Spinal cord (tissue), 10 donors: ENCODE data around the gene NMRAL1. TPM values are rescaled to one million over a fixed set of nuclear protein-coding genes. Genes with fewer than 3 reads are reported as not detected.

Experiments used
- DNase-seq, 6 donors: peaks; one replicate each; pipeline versions ENCODE4 v3.0.0 to v3.0.0-alpha.2; 2013 to 2015; ENCODE audit warnings: low spot score in 6 of 6, low read depth in 4 of 6
- H3K27ac ChIP-seq: one replicate; pipeline ENCODE4 v1.5.1; 2013; ENCODE audit warnings: low read depth, low read length, control low read depth
- H3K27me3 ChIP-seq: one replicate; pipeline ENCODE4 v1.6.1; 2013; ENCODE audit warnings: low read length; ENCODE audit not compliant: control insufficient read depth, insufficient read depth
- H3K36me3 ChIP-seq: one replicate; pipeline ENCODE4 v1.6.1; 2013; ENCODE audit warnings: low read length; ENCODE audit not compliant: control insufficient read depth, insufficient read depth
- H3K4me1 ChIP-seq: one replicate; pipeline ENCODE4 v1.6.1; 2013; ENCODE audit warnings: low read length; ENCODE audit not compliant: control insufficient read depth, insufficient read depth
- H3K4me3 ChIP-seq: one replicate; pipeline ENCODE4 v1.5.1; 2013; ENCODE audit warnings: low read depth, low read length, control low read depth
- H3K9me3 ChIP-seq: one replicate; pipeline ENCODE4 v1.6.1; 2013; ENCODE audit warnings: low read length; ENCODE audit not compliant: control insufficient read depth, insufficient read depth
- whole genome bisulfite sequencing: methylation state at CpG from one replicate; pipeline ENCODE4 v1.1.5; 2013; ENCODE audit warnings: missing lambda C conversion rate; ENCODE audit not compliant: insufficient coverage; 5-methylcytosine and 5-hydroxymethylcytosine counted together
- long read RNA-seq, 4 donors: transcript quantifications; one replicate each; lab custom pipeline, GENCODE V29; 2026
- polyA plus RNA-seq, 2 donors: library from polyadenylated mRNA; unstranded; fragments of 120-200 nt; gene quantifications; one replicate each; pipeline ENCODE4 v1.2.1, GENCODE V29; 2013; ENCODE audit not compliant: insufficient read length in 2 of 2
- total RNA-seq, 2 donors: library from RNA; depleted of rRNA in 1 of 2; stranded (reverse); fragments of 120-200 nt in 1 of 2; fragments of >200 nt in 1 of 2; gene quantifications; one replicate each; pipeline versions ENCODE4 v1.2.3 to v1.2.4, GENCODE V29; 2013 to 2014
- donor health status: healthy.

Gene NMRAL1
- total RNA-seq: 10 to 100 TPM; 28.6 to 60.8 TPM
- polyA plus RNA-seq: 10 to 100 TPM; 46.7 to 58.5 TPM
- long read RNA-seq, donor 1, transcript NMRAL1-201 (6 exons, 1,376 nt): major isoform, 8 of 239 reads
- long read RNA-seq, donor 1, transcript NMRAL1-202 (6 exons, 1,233 nt): major isoform, 8 of 239 reads
- long read RNA-seq, donor 1, partial matches to known transcripts: 126 of 239 reads
- long read RNA-seq, donor 1, other reads (novel, unspliced or antisense): 91 of 239 reads
- long read RNA-seq, donor 2, partial matches to known transcripts: 34 of 54 reads
- long read RNA-seq, donor 2, other reads (novel, unspliced or antisense): 17 of 54 reads
- long read RNA-seq, donor 3, partial matches to known transcripts: 31 of 60 reads
- long read RNA-seq, donor 3, other reads (novel, unspliced or antisense): 23 of 60 reads
- long read RNA-seq, donor 4, transcript NMRAL1-202 (6 exons, 1,233 nt): major isoform, 6 of 26 reads
- long read RNA-seq, donor 4, partial matches to known transcripts: 13 of 26 reads
- long read RNA-seq, donor 4, other reads (novel, unspliced or antisense): 0 of 26 reads

- H3K4me3 ChIP-seq: peak within 1 kb of the TSS; percentile 69
- WGBS: under 1% methylated on average over 54 of the region's 60 CpGs
- H3K27ac ChIP-seq: peak within 1 kb of the TSS; percentile 76
- H3K4me1 ChIP-seq: peaks cover 32% of the 10 kb centered on the region
- DNase-seq: peak; percentile 71 to 97 (median 82)
- no peaks in the 10 kb centered on the region for H3K9me3 ChIP-seq
- no peaks in the 10 kb centered on the region for H3K27me3 ChIP-seq
- H3K36me3 ChIP-seq: peaks cover 10% of the 10 kb centered on the region
These were observed at the start of gene NMRAL1 for GRCh38 chr16:4474192-4474961. Gene NMRAL1, minus strand, starts transcription at chr16:4474625. Its CDS starts 493 bp downstream, at chr16:4474132.

- H3K27ac ChIP-seq: peak overlapping the region; percentile 87
- peak in 1 of 6 donors; percentile 56 for DNase-seq
- H3K9me3 ChIP-seq: no peaks in the 10 kb centered on the region
- H3K27me3 ChIP-seq: no peaks in the 10 kb centered on the region
- no peak overlapping the region for H3K4me3 ChIP-seq
- 58% methylated on average over 4 of the region's 4 CpGs for WGBS
- peaks cover 10% of the 10 kb centered on the region for H3K36me3 ChIP-seq
- peaks cover 52% of the 10 kb centered on the region for H3K4me1 ChIP-seq
These were observed 49.3 kb upstream of the NMRAL1 start for GRCh38 chr16:4523686-4524085.

- 17% methylated on average over 8 of the region's 8 CpGs for WGBS
- Histone ChIP-seq H3K27ac (peak overlapping the region; percentile 87), H3K4me1 (peaks cover 65% of the 10 kb centered on the region), H3K36me3 (peaks cover 12% of the 10 kb centered on the region), H3K27me3 (no peaks in the 10 kb centered on the region), H3K4me3 (no peak overlapping the region), H3K9me3 (no peaks in the 10 kb centered on the region)
- DNase-seq: peak; percentile 65 to 97 (median 87)
These were observed 47.7 kb upstream of the NMRAL1 start for GRCh38 chr16:4522051-4522581.

- H3K9me3 ChIP-seq: no peaks in the 10 kb centered on the region
- H3K36me3 ChIP-seq: peaks cover 12% of the 10 kb centered on the region
- H3K27ac ChIP-seq: peak overlapping the region; percentile 87
- H3K4me3 ChIP-seq: no peak overlapping the region
- WGBS: 45% methylated on average over 3 of the region's 7 CpGs
- peak in 1 of 6 donors; percentile 44 for DNase-seq
- H3K4me1 ChIP-seq: peaks cover 61% of the 10 kb centered on the region
- H3K27me3 ChIP-seq: no peaks in the 10 kb centered on the region
These were observed 46.5 kb upstream of the NMRAL1 start for GRCh38 chr16:4520913-4521312.

- Histone ChIP-seq H3K9me3 (no peaks in the 10 kb centered on the region), H3K4me3 (no peak overlapping the region), H3K27me3 (no peaks in the 10 kb centered on the region), H3K27ac (no peak overlapping the region), H3K4me1 (peaks cover 53% of the 10 kb centered on the region), H3K36me3 (peaks cover 11% of the 10 kb centered on the region)
- WGBS: 81% methylated on average over 9 of the region's 15 CpGs
- DNase-seq: no peak
These were observed 45.0 kb upstream of the NMRAL1 start for GRCh38 chr16:4519274-4520058.

GRCh38 chr16:4517812-4518680, 43.6 kb upstream of the NMRAL1 start:
- H3K27me3 ChIP-seq: no peaks in the 10 kb centered on the region
- peaks cover 20% of the 10 kb centered on the region for H3K36me3 ChIP-seq
- H3K27ac ChIP-seq: no peak overlapping the region
- H3K4me3 ChIP-seq: no peak overlapping the region
- DNase-seq: peak in 2 of 6 donors; percentile 80 to 81
- H3K9me3 ChIP-seq: no peaks in the 10 kb centered on the region
- 44% methylated on average over 11 of the region's 12 CpGs for WGBS
- peaks cover 53% of the 10 kb centered on the region for H3K4me1 ChIP-seq

- no CpG with 5 or more reads among the region's 5 CpGs for WGBS
- Histone ChIP-seq H3K27ac (no peak overlapping the region), H3K4me3 (no peak overlapping the region), H3K27me3 (no peaks in the 10 kb centered on the region), H3K4me1 (peaks cover 38% of the 10 kb centered on the region), H3K36me3 (peaks cover 44% of the 10 kb centered on the region), H3K9me3 (no peaks in the 10 kb centered on the region)
- no peak for DNase-seq
These were observed 41.3 kb upstream of the NMRAL1 start for GRCh38 chr16:4515611-4516233.

GRCh38 chr16:4514606-4515005, 40.2 kb upstream of the NMRAL1 start:
- H3K27me3 ChIP-seq: no peaks in the 10 kb centered on the region
- H3K4me3 ChIP-seq: no peak overlapping the region
- DNase-seq: no peak
- no peaks in the 10 kb centered on the region for H3K9me3 ChIP-seq
- H3K36me3 ChIP-seq: peaks cover 52% of the 10 kb centered on the region
- H3K4me1 ChIP-seq: peaks cover 38% of the 10 kb centered on the region
- H3K27ac ChIP-seq: no peak overlapping the region
- 66% methylated on average over 6 of the region's 7 CpGs for whole genome bisulfite sequencing
